HepG2 (cell line): Measurements from ENCODE around the gene CHADL. TPM values are rescaled to one million over a fixed set of nuclear protein-coding genes. Genes with fewer than 3 reads are reported as not detected.

Source experiments
- ATAC-seq: fragments of 200-7000 bp; cut with Tn5 transposase; 3 replicates; pipeline ENCODE4 v1.9.1; 2020; ENCODE audit warnings: mild to moderate bottlenecking, moderate library complexity
- BruUV-seq: library from RNA; stranded (reverse); fragments of 400-500 nt; replicated peaks from 2 replicates; lab custom pipeline; 2021; lab: Mats Ljungman, UMichigan
- CTCF ChIA-PET: fragments of 300-600 bp; formaldehyde crosslinking; extraction: SDS; loops from one replicate; lab custom pipeline; 2021; ENCODE audit warnings: low total read pairs, inconsistent platforms, low intra/inter-chr PET ratio; lab: Yijun Ruan, JAX
- POLR2A ChIA-PET: fragments of 350-600 bp; sonication (Branson Sonifier 250); formaldehyde crosslinking; loops from one replicate; lab custom pipeline; 2020; ENCODE audit warnings: antibody characterized with exemption, inconsistent platforms; lab: Yijun Ruan, JAX
- DNase-seq: peaks from one replicate; pipeline ENCODE4 v3.0.0-alpha.2; 2015; ENCODE audit warnings: low spot score
- FAIRE-seq: peaks from 3 replicates; lab custom pipeline; 2011; peaks lifted over from hg19 to GRCh38; lab: Jason Lieb, UNC
- H2AFZ ChIP-seq: one replicate; pipeline ENCODE4 v1.6.1; 2011; ENCODE audit warnings: low read length, inconsistent platforms
- H3K27ac ChIP-seq: fragments of 300-600 bp; 3 replicates; pipeline ENCODE4 v1.8.0; 2011; ENCODE audit warnings: mixed run types, mild to moderate bottlenecking, mixed read lengths, low read length, inconsistent platforms; ENCODE audit not compliant: insufficient read depth; ENCODE audit errors: extremely low read length
- H3K27me3 ChIP-seq, 2 experiments: fragments of 200-600 bp in 1 of 2; 2 replicates in 1 of 2; 3 replicates in 1 of 2; pipeline versions ENCODE4 v1.6.0 to v1.8.0; 2011; ENCODE audit warnings: low read length in 2 of 2, mild to moderate bottlenecking in 2 of 2, moderate library complexity in 2 of 2, inconsistent platforms in 1 of 2; ENCODE audit not compliant: insufficient read depth in 2 of 2, control insufficient read depth in 1 of 2
- H3K36me3 ChIP-seq, 2 experiments: fragments of 200-600 bp in 1 of 2; replicated peaks in 1 of 2; 2 replicates in 1 of 2; 3 replicates in 1 of 2; pipeline versions ENCODE4 v1.5.1 to v1.8.0; 2011; ENCODE audit warnings: low read length in 2 of 2, inconsistent platforms in 1 of 2; ENCODE audit not compliant: insufficient read depth in 2 of 2, control insufficient read depth in 1 of 2
- H3K4me1 ChIP-seq: 2 replicates; pipeline ENCODE4 v1.5.1; 2012; ENCODE audit warnings: low read length, inconsistent platforms; ENCODE audit not compliant: insufficient read depth
- H3K4me2 ChIP-seq: 2 replicates; pipeline ENCODE4 v1.6.0; 2011; ENCODE audit warnings: low read depth, low read length, inconsistent platforms
- H3K4me3 ChIP-seq, 3 experiments: fragments of 200-600 bp in 1 of 3; sonication (generic), shearing (Covaris generic) in 1 of 3; replicated peaks in 1 of 3; 2 replicates each; pipeline ENCODE4 v1.5.1; 2011 to 2016; ENCODE audit warnings: low read length in 3 of 3, inconsistent platforms in 2 of 3, low read depth in 2 of 3, mild to moderate bottlenecking in 2 of 3, control low read depth in 1 of 3, mixed read lengths in 1 of 3; ENCODE audit not compliant: insufficient read depth in 1 of 3
- H3K79me2 ChIP-seq: one replicate; pipeline ENCODE4 v1.6.1; 2011; ENCODE audit warnings: low read length, inconsistent platforms; ENCODE audit not compliant: insufficient read depth
- H3K9ac ChIP-seq: 2 replicates; pipeline ENCODE4 v1.6.0; 2011; ENCODE audit warnings: mild to moderate bottlenecking, low read depth, low read length, inconsistent platforms; ENCODE audit not compliant: insufficient read depth
- H3K9me3 ChIP-seq: 2 replicates; pipeline ENCODE4 v1.5.1; 2012; ENCODE audit warnings: mild to moderate bottlenecking, low read length
- H4K20me1 ChIP-seq: 2 replicates; pipeline ENCODE4 v1.6.0; 2011; ENCODE audit warnings: inconsistent platforms, mild to moderate bottlenecking, low read length, moderate library complexity; ENCODE audit not compliant: insufficient read depth
- AGO2 ChIP-seq: fragments of 200-400 bp; formaldehyde crosslinking; optimal IDR thresholded peaks from 2 replicates; pipeline ENCODE3; 2017; ENCODE audit warnings: mild to moderate bottlenecking, low read depth, low read length, moderate library complexity
- CERS6 ChIP-seq: sonication (generic); formaldehyde crosslinking; IDR thresholded peaks from 2 replicates; pipeline ENCODE4 v1.5.0; 2020; ENCODE audit warnings: missing genetic modification reagents
- FOXK2 ChIP-seq: fragments of 450-650 bp; IDR thresholded peaks from 2 replicates; pipeline ENCODE4 v1.6.1; 2016
- KAT2B ChIP-seq: fragments of 150-350 bp; IDR thresholded peaks from 2 replicates; pipeline ENCODE4 v1.6.1; 2014; ENCODE audit warnings: low read depth, low read length, borderline replicate concordance
- KDM2A ChIP-seq: sonication (generic); formaldehyde crosslinking; IDR thresholded peaks from 2 replicates; pipeline ENCODE4 v1.4.0; 2020; ENCODE audit warnings: low read depth, missing genetic modification reagents, borderline replicate concordance
- MED8 ChIP-seq: sonication (generic); formaldehyde crosslinking; IDR thresholded peaks from 2 replicates; pipeline ENCODE4 v1.8.1; 2023; ENCODE audit warnings: mild to moderate bottlenecking, missing genetic modification reagents; ENCODE audit not compliant: insufficient replicate concordance
- RXRA ChIP-seq: sonication (generic); formaldehyde crosslinking; IDR thresholded peaks from 2 replicates; pipeline ENCODE4 v1.5.1; 2020; ENCODE audit warnings: missing genetic modification reagents
- SNAI1 ChIP-seq: sonication (generic); formaldehyde crosslinking; IDR thresholded peaks from 2 replicates; pipeline ENCODE4 v1.5.0; 2020; ENCODE audit warnings: mild to moderate bottlenecking, missing genetic modification reagents, borderline replicate concordance
- U2AF1 ChIP-seq: fragments of 200-400 bp; formaldehyde crosslinking; optimal IDR thresholded peaks from 2 replicates; pipeline ENCODE3; 2017; ENCODE audit warnings: mild to moderate bottlenecking, low read depth, low read length
- YEATS4 ChIP-seq: sonication (generic); formaldehyde crosslinking; IDR thresholded peaks from 2 replicates; pipeline ENCODE4 v1.4.0; 2020; ENCODE audit warnings: missing genetic modification reagents, borderline replicate concordance
- ZKSCAN5 ChIP-seq: sonication (generic); formaldehyde crosslinking; IDR thresholded peaks from 2 replicates; pipeline ENCODE4 v1.5.1; 2020; ENCODE audit warnings: mild to moderate bottlenecking, missing genetic modification reagents
- ZNF337 ChIP-seq: sonication (generic); formaldehyde crosslinking; IDR thresholded peaks from 2 replicates; pipeline ENCODE4 v1.5.1; 2020; ENCODE audit warnings: missing genetic modification reagents, low read depth, mild to moderate bottlenecking, borderline replicate concordance
- ZNF432 ChIP-seq: sonication (generic); formaldehyde crosslinking; IDR thresholded peaks from 2 replicates; pipeline ENCODE4 v1.5.0; 2020; ENCODE audit warnings: missing genetic modification reagents, mild to moderate bottlenecking, borderline replicate concordance
- ZNF780A ChIP-seq: sonication (generic); formaldehyde crosslinking; IDR thresholded peaks from 2 replicates; pipeline ENCODE4 v1.8.0; 2022; ENCODE audit warnings: mild to moderate bottlenecking, missing genetic modification reagents, moderate library complexity
- WGBS: methylation state at CpG from one replicate; pipeline ENCODE4 v1.1.6; 2017; ENCODE audit warnings: low lambda C conversion rate; 5-methylcytosine and 5-hydroxymethylcytosine counted together
- in situ Hi-C: cut with HindIII; loops from 2 replicates; pipeline ENCODE4 v1.10.0; 2017; ENCODE audit warnings: low pct_unique_long_range_greater_than_20kb; ENCODE audit not compliant: extremely low pct_ligation_motif_present
- intact Hi-C: fragments of 100-400 bp; cut with micrococcal nuclease; formaldehyde crosslinking; loops from one replicate; pipeline ENCODE4 v1.10.0; 2022; ENCODE audit not compliant: unreplicated experiment
- polyA plus RNA-seq, 8 experiments: library from polyadenylated mRNA; depleted of rRNA in 3 of 8; stranded (reverse) in 7 of 8; unstranded in 1 of 8; fragments of >200 nt; fragmentation: Illumina TruSeq in 4 of 8; extraction: Trizol in 4 of 8; gene quantifications; 2 replicates each; pipeline versions ENCODE4 v1.2.1 to v1.2.3, GENCODE V29; 2011 to 2016; ENCODE audit warnings: low read depth in 4 of 8, missing spikeins in 1 of 8, mixed read lengths in 1 of 8; ENCODE audit not compliant: insufficient read depth in 1 of 8
- total RNA-seq, 5 experiments: library from RNA; depleted of rRNA; stranded (reverse); fragments of >200 nt; fragmentation: Illumina TruSeq; extraction: Trizol; gene quantifications; 2 replicates each; pipeline ENCODE4 v1.2.3, GENCODE V29; 2016; ENCODE audit warnings: low read depth in 1 of 5
- TF ChIP-seq, protein P1 (sequence below): sonication (generic); formaldehyde crosslinking; IDR thresholded peaks from 2 replicates; pipeline ENCODE4 v1.9.0; 2021; ENCODE audit warnings: missing genetic modification reagents, mild to moderate bottlenecking, borderline replicate concordance

Gene CHADL
- total and polyA plus RNA-seq, 2 of the 13 experiments (the other 11 are each of a cell fraction or from before 2014, with no cell fraction given), result 2.8 to 8.1 TPM

DNA sequence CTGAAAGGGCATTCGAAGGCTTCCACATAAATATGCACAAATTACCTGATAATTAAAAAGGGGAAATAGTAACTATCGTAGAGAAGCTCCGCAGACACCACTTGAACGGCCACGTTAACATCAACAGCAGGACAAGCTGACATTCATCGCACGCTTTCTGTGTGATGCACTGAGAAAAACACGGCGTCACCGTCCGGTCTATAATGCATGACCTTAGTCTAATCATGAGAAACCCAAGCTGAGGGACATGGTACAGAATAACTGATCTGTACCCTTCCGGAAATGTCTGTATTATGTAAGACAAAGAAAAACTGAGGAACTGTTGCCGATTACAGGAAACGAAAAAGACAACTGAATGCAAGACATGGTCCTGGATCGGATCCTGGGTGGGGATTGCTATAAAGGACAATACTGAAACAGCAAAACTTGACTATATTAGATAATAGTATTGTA, 45.9 kb upstream of the CHADL start:
- WGBS, result under 1% methylated on average over 15 of the region's 15 CpGs
- Histone ChIP-seq H2AFZ (no peak overlapping the region), H3K9me3 (no peaks in the 10 kb centered on the region), H3K4me1 (peaks cover 61% of the 10 kb centered on the region), H3K27me3 (no peaks in the 10 kb centered on the region; a peak in 1 of 5 replicates), H4K20me1 (no peaks in the 10 kb centered on the region), H3K27ac (peak overlapping the region; percentile 72), H3K4me3 (peak overlapping the region; percentile 53 to 69 (median 54)), H3K4me2 (peak overlapping the region; percentile 92), H3K36me3 (peaks cover 2 to 11% of the 10 kb centered on the region in 2 experiments; a peak in 4 of 5 replicates), H3K9ac (peak overlapping the region; percentile 60), H3K79me2 (peaks cover 24% of the 10 kb centered on the region)
- ATAC-seq (peak; percentile 7; the same call in 2 of the 3 replicates), DNase-seq (peak; percentile 60), FAIRE-seq (no peak)
- CTCF ChIA-PET, result no interaction called here
- BruUV-seq, result TSS peak; percentile 88
- POLR2A ChIA-PET, result interaction anchor here (0.7 to 6.0 kb wide), 16 partner anchors 10 to 335 kb away, joined by 3 to 49 read pairs (median 5); partner anchors contain the start of genes ACO2, CHADL, PHF5A and RBX1
- intact Hi-C loops (loop anchor here (1.0 to 10.0 kb wide), 3 partner anchors 15 to 158 kb away; partner anchors contain the start of genes TOB2 and ZC3H7B), in situ Hi-C loops (no loop called here)
- TF ChIP-seq ZKSCAN5 (CRISPR knock-in tag), result no peak
- no peak for TF ChIP-seq KDM2A
- no peak for TF ChIP-seq CERS6 (CRISPR knock-in tag)
- 0 out of 2 replicates have a peak, but pooled peaks have one; percentile 40 for TF ChIP-seq ZNF337 (CRISPR knock-in tag)
- TF ChIP-seq, protein P1, sequence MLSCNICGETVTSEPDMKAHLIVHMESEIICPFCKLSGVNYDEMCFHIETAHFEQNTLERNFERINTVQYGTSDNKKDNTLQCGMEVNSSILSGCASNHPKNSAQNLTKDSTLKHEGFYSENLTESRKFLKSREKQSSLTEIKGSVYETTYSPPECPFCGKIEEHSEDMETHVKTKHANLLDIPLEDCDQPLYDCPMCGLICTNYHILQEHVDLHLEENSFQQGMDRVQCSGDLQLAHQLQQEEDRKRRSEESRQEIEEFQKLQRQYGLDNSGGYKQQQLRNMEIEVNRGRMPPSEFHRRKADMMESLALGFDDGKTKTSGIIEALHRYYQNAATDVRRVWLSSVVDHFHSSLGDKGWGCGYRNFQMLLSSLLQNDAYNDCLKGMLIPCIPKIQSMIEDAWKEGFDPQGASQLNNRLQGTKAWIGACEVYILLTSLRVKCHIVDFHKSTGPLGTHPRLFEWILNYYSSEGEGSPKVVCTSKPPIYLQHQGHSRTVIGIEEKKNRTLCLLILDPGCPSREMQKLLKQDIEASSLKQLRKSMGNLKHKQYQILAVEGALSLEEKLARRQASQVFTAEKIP, result no peak
- no peak for TF ChIP-seq U2AF1
- no peak for TF ChIP-seq AGO2
- TF ChIP-seq YEATS4, result peak; percentile 29
- no peak for TF ChIP-seq ZNF780A
- no peak for TF ChIP-seq RXRA
- TF ChIP-seq MED8 (CRISPR knock-in tag), result no peak
- no peak for TF ChIP-seq KAT2B
- peak; percentile 47; the same call in 1 of the 2 replicates for TF ChIP-seq FOXK2
- TF ChIP-seq SNAI1 (CRISPR knock-in tag), result no peak
- no peak for TF ChIP-seq ZNF432
